ENCODE measurements around the gene INPP5B.
"Not testable (repeated sequence)": the region's sequence is repeated elsewhere in the genome, so short reads cannot be mapped to it uniquely, and the experiment has no call there.

The INPP5B gene

DNA sequence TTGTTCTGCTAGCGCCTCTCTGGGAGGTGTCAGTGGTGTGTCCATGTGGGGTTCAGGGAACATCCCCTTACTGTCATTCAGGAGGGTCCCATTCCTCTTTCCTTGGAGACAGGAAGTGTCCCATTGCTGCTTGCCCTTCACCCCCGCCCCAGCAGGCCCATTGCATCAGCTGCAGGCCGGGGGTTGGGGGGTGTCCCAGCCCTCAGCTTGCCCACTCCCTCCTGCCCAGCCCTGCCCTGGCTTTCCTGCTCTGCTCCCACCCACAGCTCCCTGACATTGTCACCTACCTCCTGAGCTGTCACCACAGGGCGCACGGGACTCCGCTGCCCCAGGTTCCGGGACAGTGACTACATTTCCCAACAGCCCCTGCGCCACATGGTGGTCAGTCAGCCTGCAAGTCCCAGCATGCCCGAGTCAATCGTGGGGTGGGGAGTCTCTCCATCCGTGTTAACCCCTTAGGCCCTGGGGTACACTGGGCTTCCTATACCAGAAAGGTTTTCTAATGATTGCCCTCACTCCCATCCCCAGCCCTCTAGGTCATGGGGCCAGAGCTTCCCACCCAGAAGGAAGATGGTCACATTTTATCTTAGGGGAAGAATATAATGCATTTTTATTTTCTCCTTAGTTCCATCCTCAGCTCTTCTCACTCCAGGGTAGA, at the start of gene INPP5B:
Gene INPP5B, minus strand, starts transcription at position 351 of the 658 bp plus-strand sequence. CDS start 745 bp downstream, outside the sequence.
- no peak for DNase-seq

DNA sequence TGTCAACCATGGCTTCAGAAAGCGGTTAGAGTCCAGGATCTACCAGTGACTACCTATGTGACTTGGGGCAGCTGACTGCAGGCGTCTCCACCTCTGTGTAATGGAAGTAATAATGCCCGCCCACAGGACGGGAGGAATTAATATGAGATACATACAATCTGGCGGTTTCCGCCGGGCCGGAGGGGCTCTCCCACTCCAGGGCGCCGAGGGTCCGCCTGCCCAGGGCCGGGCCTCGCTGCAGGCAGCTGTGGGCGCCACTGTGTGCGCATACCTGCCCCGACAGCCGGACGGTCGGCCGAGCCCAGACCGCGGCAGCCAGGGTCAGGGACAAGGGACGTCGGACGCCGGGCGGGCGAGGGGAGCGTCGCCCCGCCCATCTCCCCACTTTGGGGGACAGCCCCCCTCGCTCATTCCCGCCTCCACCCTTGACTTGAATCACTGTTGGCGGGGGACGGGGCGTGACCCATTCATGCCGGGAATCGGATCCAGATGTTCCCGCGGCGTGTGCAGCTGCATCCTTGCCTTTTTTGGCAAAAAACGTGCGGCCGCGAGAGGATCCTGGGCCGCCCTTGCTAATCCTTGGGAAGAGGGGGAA, 49.0 kb upstream of the INPP5B start:
- DNase-seq = peak; percentile 68

DNA sequence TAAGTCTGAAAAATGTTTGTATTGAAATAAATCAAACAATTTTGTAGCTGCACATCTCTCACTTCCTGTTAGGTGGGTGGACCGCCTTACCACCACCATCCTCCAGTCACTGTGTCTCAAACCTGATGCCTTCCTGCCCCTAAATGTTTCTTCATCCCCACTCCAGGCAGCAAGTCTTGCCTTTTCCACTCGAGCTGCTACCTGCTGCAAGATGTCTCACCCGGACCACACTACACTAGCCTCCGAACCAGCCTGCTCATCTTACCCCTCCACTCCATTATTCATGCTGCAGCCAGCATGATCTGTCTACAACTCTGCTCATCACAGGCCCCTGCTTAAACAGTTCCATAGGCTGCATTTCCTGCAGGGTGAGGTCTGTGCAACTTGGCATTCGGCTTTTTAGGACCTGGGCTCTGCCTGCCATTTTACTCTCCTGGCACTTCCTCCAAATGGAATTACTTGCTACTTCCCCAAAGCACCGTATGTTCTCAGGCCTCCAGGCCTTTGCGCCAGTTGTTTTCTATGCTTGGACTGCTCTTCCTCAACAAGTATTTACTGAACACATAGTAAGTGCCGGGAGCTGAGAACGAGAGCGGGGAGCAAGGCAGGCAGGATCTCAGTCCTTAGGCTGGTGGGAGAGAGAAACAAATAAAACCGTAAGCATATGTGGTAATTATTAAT, 48.2 kb upstream of the INPP5B start:
- no peak for DNase-seq

DNA sequence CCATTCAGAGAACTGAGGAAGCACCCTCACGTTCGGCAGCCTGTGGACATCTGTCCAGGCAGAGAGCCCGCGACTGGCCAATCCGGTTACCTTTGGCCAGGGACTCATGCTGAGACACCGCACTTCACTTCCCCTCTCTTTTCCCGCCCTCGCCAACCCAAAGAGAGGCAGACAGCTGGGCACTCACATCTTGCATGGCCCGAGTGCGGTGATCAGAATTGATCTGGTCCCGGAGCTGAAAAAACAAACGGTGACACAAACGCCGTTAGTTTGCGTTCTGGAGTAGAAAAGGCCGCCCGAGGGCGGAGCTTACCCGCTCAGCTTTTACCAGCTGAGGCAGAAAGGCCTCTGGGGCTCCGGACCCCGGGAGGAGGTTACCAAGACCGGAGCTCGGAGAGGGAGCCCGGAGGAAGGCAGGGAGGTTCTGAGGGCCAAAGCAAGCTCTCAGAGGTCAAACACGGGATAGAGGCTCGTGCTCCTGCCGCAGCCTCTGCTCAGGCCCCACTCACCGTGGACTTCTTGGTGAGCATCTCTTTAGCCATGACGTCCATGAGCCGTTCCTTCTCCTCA, 42.6 kb upstream of the INPP5B start:
- no peak for DNase-seq

DNA sequence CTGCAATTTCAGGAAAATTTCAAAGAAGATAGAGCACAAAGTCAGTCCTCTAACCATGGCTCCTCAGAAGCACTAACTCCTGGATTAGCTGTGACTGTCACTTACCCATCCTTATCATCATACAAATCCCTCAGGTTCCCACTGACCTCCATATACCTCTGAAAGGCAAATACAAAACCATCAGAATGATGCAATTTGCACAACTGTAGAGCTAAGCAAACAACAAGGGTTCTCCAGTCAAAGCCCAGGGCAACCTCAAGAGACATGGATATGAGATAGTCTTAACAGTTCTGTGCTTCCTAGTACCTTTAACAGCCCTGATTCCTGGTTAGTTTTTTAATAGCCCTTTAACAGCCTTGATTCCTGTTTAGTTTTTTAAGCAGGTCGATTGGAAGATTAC, 40.8 kb upstream of the INPP5B start:
- no peak for DNase-seq

DNA sequence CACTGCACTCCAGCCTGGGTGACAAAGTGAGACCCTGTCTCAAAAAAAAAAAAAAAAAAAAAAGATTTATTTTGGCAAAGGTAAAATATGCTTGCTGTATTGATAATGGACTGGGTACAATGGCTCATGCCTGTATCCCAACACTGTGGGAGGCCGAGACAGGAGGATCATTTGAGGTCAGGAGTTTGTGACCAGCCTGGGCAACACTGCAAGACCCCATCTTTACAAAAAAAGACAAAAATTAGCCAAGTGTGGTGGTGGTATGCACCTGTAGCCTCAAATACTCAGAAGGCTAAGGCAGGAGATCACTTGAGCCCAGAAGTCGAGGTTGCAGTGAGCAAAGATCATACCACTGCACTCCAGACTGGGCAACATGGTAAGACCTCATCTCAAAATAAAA, 36.7 kb upstream of the INPP5B start:
- DNase-seq = no peak

DNA sequence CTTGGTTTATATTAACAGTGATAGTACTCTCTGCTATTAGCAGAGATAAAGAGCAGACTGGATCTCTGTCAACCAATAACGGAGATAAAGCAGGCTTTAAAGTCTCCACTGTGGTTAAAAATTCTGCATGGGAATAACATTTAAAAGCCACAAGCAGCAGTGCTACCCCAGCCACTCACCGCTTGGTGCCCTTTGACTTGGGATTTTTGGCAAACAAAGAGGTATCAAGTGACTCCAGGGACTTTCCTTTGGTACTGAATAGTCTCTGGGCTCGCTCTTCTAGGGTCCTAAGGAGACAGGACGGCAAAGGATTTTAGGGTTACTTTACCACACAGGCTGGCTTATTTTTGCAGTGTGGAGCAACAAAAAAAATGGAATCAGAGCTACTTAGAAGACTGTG, 31.7 kb upstream of the INPP5B start:
- no peak for DNase-seq

DNA sequence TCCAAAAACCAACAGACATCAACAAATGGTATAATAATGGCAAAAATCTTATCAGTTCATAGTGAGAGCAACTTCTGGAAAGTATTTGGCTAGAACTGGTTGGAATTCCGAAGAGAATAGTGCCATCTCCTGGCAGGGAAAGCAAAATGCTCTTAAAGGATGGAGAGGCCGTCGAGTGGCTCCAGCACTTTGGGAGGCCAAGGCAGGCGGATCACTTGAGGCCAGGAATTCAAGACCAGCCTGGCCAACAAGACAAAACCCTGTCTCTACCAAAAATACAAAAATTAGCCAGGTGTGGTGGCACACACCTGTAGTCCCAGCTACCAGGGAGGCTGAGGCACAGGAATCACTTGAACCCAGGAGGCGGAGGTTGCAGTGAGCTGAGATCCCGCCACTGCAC, 28.2 kb upstream of the INPP5B start:
- DNase-seq = peak; percentile 16

DNA sequence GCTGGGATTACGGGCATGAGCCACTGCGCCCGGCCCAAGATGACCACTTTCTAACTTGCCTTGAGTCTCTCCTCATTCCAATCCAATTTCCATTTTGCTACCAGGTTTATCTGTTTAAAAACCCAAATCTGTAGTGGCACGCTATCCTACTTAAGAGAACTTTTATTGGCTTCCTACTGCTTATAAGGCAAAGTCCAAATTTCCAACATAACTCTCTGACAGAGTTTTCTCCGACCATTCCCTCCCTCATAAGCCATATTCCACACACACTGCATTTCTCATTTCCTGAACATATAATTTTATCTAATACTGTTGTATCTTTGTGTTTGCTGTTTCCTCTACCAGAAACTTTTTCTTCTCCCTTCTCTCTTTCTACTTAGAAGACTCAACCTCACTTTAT, 27.7 kb upstream of the INPP5B start:
- no peak for DNase-seq

DNA sequence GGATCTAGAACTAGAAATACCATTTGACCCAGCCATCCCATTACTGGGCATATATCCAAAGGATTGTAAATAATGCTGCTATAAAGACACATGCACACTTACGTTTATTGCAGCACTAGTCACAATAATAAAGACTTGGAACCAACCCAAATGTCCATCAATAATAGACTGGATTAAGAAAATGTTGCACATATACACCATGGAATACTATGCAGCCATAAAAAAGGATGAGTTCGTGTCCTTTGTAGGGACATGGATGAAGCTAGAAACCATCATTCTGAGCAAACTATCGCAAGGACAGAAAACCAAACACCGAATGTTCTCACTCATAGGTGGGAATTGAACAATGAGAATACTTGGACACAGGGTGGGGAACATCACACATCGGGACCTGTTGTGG, 26.8 kb upstream of the INPP5B start:
- not testable (repeated sequence) for DNase-seq

DNA sequence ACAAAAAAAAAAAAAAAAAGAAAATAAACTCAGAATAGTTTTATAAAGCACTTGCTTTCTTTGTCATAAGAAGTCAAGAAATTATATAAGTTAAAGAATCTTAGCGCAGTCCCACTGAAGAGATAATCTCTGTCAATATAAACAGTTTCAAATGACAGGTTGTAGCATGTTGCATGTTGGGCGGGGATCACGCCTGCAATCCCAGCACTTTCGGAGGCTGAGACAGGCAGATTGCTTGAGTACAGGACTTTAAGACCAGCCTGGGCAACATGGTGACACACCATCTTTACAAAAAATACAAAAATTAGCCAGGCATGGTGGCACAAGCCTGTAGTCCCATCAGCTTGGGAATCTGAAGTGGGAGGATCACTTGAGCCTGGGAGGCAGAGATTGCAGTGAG, 18.4 kb upstream of the INPP5B start:
- DNase-seq = no peak

DNA sequence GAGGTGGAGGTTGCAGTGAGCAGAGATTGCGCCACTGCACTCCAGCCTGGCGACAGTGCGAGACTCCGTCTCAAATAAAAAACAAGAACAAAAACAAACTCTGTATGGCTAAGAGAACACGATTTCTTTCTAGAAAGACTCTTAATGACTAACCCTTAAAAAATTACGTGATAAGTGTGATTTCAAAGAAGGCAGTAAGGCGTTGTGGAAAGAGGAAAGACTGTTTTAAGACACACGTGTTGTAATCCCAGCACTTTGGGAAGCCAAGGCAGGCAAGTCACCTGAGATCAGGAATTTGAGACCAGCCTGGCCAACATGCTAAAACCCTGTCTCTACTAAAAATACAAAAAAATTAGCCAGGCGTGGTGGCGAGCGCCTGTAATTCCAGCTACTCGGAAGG, 17.3 kb upstream of the INPP5B start:
- not testable (repeated sequence) for DNase-seq

DNA sequence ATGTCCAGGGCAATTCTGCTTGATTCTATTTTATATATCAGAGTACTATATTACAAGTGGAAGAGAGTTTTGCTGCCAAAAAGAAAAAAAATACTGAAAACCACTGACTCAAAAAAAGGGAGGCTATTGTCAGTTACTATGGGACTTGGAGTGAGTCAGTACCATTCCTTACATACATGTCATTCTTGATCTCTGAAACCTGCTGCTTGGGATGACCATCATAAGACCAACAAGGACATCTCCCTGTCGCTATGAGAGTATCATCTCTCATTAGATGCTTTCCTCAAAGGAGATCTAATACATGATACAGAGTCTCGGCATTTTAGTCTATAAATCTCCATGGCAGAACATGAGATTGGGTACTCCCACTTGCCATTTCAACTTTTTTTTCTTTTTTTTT, 11.8 kb upstream of the INPP5B start:
- no peak for DNase-seq

DNA sequence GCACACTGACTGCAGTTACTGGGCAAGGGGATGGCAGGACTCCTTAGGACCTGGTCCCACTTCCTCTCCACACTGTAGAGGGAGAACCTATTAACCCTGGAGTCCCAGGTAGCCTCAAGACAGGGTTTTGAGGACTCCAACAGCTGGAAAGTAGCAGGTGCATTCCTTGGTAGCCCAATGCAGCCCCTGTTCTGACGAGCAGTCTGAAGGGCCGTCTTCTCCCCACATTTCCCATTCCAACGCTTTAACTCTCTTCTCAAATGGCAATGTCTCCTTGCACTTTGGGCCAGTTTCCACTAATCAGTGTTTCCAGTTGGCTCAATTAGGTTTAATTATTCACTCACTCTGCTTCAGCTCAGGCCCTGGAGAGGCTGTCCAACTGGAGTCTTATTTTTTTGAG, 8.8 kb upstream of the INPP5B start:
- no peak for DNase-seq

DNA sequence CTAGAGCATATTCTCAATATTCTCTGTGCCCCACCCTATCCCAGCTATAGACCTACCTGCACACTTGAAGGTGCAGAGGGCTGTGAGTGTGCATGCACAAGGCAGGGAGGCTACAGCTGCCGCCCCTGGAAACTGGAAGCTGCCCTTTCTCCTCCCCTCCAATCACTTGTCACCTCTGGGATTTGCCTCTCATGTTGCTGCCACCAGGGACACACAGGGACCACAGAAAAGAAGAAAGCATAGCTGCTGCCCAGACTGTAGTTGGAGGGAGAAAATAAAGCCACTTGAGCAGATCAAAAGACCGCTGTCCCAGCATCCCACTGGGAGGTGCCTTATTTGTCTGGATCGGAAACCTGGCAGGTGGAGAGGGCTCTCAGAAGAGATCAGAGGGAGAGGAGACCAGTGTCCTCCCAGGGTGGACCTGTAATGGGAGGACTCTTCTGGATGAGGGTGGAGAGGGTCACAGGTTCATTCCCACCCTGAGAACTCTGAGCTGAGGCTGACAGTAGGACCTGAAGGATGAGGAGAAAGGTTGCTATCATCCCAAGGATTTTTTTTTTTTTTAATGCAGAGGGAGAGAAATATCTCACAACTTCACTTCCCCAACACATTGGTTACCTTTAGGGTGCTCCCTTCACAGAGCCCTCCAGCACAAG, 7.6 kb upstream of the INPP5B start:
- DNase-seq = peak; percentile 9

DNA sequence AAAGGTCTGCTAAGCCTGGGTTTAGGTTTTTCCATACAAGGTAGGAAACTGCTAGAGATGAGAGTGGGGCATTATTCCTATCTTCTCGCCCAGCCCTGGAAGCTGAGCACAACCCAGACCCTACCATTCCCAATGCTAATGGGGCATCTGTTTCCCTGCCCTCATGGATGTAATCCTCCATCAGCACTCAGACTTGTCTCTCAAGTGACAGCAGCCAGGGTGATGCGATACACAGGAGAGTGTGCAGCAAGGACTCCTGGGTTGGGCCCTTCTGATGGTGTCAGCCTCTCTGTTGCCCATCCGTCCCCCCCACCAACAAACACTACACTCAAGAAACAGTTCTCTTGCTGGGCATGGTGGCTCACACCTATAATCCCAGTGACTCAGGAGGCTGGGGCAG, 5.9 kb upstream of the INPP5B start:
- DNase-seq = no peak

DNA sequence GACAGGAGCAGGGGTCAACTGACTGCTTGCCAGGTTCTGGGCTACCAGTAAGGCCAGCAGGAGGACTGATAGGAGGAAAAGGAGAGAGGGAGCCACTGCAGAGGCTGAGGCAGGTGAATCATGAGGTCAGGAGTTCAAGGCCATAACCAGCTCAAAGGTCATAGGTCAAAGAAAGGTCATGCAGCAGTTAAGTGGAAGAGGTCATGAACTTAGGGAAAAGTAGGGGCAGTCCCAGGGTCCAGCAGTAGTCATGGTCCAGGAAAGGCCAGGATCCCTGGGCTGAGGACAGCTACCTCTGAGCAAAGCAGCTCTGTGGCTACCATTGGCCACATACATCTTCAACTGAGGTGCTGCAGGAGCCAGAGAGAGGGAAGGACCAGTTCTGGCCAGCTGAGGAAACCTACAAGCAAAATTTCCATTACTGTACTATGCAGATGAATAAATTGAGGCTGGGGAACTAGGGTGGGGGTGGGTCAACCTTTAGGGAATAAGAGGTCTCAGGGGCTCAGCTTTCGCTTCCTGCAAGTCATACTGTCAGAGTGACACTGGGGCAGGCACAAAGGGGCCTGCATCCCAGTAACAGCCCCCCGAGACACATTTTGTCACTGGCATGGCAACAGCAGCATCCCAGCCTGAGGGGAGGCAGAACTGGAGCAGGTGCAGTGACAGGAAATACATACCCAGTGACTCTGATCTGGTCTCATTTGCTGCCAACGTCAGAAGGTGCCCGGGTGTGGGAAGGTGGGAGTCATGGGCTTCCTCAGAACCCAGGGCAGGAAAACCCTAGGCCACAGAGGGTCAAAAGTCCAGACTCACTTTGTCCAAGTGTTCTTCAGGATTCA, 5.2 kb upstream of the INPP5B start:
- DNase-seq = no peak

DNA sequence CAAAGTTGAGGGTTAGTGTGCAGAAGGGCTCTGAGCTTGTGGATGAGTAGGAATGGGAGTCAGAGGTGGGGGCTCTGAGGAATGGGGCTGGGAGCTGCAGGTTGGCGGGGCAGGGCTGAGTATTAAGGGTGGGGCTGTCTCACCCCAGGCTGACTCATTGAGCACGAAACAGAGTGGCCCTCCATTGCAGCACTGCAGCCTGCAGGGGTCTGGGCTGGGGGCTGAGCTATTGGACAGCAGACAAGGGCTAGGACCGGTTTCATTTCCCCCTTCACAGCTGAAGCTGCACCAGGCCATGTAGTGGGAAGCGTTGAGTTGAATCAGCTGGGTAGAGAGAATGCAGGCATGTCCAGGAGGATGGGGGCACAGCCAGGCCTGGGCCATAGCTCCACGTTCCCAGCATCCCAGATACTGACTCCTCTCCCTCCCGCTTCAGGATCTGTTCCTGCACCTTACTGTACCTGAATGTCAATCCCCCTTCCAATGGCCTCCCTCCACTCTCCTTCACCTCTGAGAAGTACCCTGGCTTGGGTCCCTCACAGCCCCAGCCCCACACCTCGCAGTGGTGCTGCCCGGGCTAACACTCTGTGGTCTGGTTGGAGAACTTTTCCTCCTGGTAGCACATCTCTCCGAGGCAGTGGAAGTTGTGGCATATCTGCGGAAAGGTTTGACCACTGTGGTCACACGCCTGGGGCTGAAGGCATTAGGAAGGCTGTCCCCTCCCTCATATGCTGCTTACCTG, 4.4 kb upstream of the INPP5B start:
- no peak for DNase-seq

DNA sequence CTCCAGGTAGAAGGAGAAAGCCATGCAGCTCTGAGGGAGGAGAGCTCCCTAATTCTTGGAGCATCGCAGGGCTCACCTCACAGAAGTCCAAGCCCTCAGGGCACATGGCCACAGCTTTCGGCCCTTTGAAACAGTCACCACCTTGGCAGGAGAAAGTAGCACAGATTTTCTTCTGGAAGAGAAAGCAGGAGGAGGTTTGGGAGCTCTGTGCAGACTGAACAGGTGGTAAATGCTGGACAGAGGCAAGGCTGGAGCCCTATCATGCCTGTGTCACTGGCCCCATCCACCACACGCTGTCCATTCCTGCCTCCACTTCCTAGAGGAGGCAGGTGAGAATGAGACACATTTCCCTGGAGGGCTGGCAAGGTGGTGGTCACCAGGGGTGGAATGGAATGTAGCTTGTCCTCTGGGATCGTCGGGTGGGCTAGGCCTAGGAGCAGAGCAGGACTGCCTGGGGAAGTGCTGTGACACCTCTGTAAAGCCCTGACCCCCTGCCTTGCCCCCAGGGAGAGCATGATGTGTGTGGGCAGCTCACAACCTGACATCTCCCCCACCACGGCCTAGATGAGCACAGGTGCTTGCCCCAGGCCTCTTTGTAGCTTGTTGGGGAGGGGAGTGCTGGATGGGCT, 2.8 kb upstream of the INPP5B start:
- DNase-seq = no peak

DNA sequence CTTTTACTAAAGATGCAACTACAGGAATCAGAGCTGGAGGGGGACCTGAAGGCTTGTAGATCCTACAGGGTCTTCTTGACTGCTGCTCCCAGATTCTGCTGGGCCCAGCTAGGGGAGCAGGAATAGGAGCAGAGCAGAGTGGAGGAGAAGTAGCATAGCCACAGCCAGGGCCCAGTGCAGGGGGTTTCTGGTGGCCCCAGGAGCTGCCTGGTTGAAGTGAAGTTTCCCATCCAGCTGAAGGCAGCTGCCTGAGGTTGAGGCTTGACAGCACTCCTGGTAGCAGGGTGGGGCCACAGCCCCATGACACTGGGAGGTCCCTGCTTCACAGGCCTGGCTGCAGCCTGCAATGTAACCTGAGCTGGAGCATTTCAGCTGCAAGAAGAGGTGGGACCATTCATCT, 2.0 kb upstream of the INPP5B start:
- DNase-seq = no peak

DNA sequence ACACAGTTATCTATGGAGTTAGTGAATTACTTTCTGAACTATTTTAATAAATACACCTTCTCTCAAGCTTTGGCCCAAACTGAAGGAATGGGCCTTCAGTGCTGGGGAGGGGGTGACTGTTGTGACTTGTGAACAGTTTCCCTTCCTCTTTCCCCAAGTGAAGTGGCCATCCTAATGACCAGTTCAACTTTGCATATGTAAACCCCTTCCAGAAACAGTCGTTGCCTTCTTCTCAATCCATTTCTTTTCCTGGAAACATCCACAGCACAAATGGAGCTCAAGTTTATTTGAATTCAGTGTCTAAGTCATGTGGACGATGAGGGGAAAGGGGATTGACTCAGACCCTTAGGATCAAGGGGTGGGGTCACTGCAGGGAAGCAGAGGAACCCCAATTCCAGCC, 1.3 kb upstream of the INPP5B start:
- no peak for DNase-seq

All from NCI-H1105 treated with DMSO at 0.1 percent for 48 hours (cell line).